ENCODE results near the gene CARNS1.
A peak's percentile ranks its signal among the peaks of the same experiment; 100 is the strongest.

Gene CARNS1

GRCh38 chr11:67376063-67376820 is 39.2 kb upstream of the CARNS1 start:
- no peak overlapping the region for H3K4me3 ChIP-seq (ENCODE audit: low read depth, low read length)
- TF ChIP-seq CTCF (IDR thresholded peaks at IDR 0.05; ENCODE audit: insufficient read depth, low read depth, low read length, missing control alignments): no peak
- no peak for DNase-seq (ENCODE audit: low read depth)

GRCh38 chr11:67376873-67377808 is 38.3 kb upstream of the CARNS1 start:
- DNase-seq (ENCODE audit: low read depth): no peak
- no peak overlapping the region for H3K4me3 ChIP-seq (ENCODE audit: low read depth, low read length)
- TF ChIP-seq CTCF (IDR thresholded peaks at IDR 0.05; ENCODE audit: insufficient read depth, low read depth, low read length, missing control alignments): no peak

GRCh38 chr11:67378544-67378943 is 36.9 kb upstream of the CARNS1 start:
- no peak for DNase-seq (ENCODE audit: low read depth)
- H3K4me3 ChIP-seq (ENCODE audit: low read depth, low read length): no peak overlapping the region
- TF ChIP-seq CTCF (IDR thresholded peaks at IDR 0.05; ENCODE audit: insufficient read depth, low read depth, low read length, missing control alignments): no peak

- H3K4me3 ChIP-seq (ENCODE audit: low read depth, low read length): no peak overlapping the region
- no peak for DNase-seq (ENCODE audit: low read depth)
- TF ChIP-seq CTCF (IDR thresholded peaks at IDR 0.05; ENCODE audit: insufficient read depth, low read depth, low read length, missing control alignments): no peak
Observed at GRCh38 chr11:67379061-67380058, 36.1 kb upstream of the CARNS1 start.

GRCh38 chr11:67381244-67381972 is 34.1 kb upstream of the CARNS1 start:
- peak; percentile 62 for DNase-seq (ENCODE audit: low read depth)
- peak overlapping the region; percentile 27 for H3K4me3 ChIP-seq (ENCODE audit: low read depth, low read length)
- no peak for TF ChIP-seq CTCF (IDR thresholded peaks at IDR 0.05; ENCODE audit: insufficient read depth, low read depth, low read length, missing control alignments)
